Measurements from ENCODE around the gene ZNF416.
A peak's percentile ranks its signal among the peaks of the same experiment; 100 is the strongest.

ZNF416 gene

DNA sequence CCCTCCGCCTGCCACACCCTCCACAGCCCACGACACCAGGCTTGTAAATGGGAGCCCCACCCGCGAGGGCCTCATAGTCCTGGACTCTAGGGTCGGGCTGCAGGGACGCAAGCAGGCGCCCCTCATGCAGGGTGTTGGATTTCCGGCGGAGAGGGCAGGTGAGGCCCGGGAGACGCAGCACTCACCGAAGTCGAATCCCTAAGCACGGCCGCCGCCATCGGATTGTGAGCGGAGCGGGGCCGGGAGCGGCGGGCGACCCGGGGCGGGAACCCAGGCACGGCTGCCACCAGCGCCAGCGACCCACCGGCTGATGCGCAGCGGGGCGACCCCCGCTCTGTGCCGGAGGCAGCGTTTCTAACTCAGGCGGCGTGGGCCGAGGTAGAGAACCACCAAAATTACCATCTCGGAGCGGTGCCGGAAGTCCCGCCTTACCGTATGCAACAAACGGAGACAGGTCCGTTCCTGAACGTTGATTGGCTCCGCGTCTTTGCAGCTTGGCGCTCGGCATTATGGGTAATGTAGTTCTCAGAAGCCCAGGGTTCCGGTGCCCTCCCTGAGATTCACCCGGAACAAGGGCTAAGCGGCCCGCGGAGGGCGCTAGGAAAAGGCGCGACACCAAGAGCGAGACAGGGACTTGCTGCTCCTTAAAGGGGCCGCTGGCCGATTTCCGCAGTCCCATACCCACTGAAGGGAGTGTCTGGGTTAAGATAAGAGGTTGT, at the start of gene ZNF416:
Gene ZNF416 (minus strand): TSS at position 425 of the 719 bp plus-strand sequence. CDS start 207 bp downstream, at position 218.
- DNase-seq = peak; percentile 93

GRCh38 chr19:57623091-57623490, 44.4 kb upstream of the ZNF416 start:
- DNase-seq = no peak

- DNase-seq = no peak
Measured at GRCh38 chr19:57620673-57621348, 42.1 kb upstream of the ZNF416 start.

DNA sequence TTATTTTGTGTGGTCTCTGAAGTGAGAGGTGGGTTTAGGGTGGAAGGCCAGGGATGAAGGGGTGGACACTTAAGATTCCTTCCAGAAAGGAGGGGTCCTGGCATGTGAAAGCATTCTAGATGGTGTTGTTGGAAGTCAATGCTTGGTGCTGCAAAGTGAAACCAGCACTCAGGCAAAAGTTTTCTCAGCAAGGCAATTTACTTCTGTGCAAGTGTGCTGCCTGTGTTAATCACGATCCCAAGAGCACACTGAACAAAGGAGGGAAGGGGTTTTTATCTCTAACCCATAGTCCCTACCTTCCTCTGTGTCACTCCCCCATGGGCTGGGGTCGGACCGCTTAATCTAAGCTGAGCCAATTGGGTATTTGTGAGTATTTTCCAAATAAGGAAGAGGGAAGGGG, 36.6 kb upstream of the ZNF416 start:
- DNase-seq = no peak

- peak; percentile 90 for DNase-seq
Measured at GRCh38 chr19:57613941-57614743, 35.4 kb upstream of the ZNF416 start, which contains the start of gene ZNF134. ZNF134 (plus strand) TSS chr19:57614242; CDS start chr19:57619469, 5,227 bp downstream.

DNA sequence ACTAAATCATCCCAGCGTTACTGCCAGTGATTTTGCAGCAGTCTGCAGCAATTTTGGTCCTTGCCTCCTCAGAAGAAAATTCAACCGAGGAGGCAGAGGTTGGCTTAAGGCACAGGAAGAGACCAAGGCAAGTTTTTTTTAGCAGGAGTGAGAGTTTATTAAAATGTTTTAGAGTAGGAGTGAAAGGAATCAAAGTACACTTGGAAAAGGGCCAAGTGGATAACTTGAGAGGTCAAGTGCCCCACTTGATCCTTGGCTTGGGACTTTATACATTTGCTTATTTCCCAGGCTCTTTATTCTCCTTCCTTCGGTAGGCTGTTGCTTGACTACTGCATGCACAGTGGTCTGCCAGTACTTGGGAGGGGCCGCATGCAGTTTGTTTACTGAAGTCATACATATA, 32.4 kb upstream of the ZNF416 start:
- no peak for DNase-seq

DNA sequence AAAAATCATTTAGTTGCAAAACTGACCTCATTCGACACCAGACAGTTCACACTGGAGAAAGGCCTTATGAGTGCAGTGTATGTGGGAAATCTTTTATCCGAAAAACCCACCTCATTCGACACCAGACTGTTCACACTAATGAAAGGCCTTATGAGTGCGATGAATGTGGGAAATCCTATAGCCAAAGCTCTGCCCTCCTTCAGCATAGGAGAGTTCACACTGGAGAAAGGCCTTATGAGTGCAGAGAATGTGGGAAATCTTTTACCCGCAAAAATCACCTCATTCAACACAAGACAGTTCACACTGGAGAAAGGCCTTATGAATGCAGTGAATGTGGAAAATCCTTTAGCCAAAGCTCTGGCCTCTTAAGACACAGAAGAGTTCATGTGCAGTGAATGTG, 28.2 kb upstream of the ZNF416 start:
- DNase-seq = no peak

GRCh38 chr19:57599761-57600383, 21.2 kb upstream of the ZNF416 start, which contains the start of gene ZNF530:
ZNF530 (plus strand) TSS chr19:57599885; CDS start chr19:57604346, 4,461 bp downstream.
- peak; percentile 86 for DNase-seq

GRCh38 chr19:57599377-57599760, 20.7 kb upstream of the ZNF416 start:
- no peak for DNase-seq

GRCh38 chr19:57587529-57587928, 8.8 kb upstream of the ZNF416 start:
- no peak for DNase-seq

DNA sequence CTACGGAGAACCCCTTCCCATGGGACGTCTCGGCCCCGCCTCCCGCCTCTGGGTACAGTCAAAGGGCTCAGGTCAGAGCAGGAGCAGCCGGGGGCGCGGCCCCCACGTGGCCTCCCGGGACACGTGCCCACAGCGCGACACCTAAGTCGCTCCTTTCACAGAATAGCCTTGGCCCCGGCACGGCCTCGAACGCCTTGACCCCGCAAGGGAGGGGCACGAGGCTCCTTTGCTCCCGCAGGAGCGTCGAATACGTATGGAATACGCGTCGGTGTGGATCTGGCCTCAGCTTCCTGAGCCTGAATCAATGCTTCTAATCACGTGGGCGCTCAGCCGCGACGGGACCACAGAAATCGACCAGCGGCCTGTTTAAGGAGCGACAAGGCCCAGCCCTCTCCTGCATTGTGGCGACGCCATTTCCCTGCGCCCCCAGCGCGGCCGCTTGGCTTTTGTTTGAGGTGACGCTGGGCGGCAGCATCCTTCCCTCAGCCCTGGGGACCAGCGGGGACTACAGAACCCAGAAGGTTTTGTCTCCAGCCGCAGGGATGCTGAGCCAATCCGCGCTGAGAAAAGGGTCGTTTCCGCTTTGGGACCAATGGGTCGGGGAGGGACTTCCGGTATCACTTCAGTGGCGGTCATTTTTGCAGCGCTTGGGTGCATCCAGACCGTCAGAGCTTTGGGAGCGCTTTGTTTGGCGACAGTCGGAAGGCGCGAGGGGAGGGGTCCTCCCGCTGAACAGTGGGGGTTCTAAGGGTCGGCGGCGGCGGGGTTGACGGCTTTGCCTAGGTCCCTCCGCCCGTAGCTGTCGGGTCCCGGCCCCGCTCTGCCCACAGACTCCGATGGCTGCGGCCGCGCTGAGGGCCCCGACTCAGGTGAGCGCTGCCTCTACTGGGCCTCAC, 5.1 kb upstream of the ZNF416 start, which contains the start of gene ZIK1:
Gene ZIK1 (plus strand): TSS at position 625 of the 896 bp plus-strand sequence. CDS start 212 bp downstream, at position 837.
- peak; percentile 94 for DNase-seq

DNA sequence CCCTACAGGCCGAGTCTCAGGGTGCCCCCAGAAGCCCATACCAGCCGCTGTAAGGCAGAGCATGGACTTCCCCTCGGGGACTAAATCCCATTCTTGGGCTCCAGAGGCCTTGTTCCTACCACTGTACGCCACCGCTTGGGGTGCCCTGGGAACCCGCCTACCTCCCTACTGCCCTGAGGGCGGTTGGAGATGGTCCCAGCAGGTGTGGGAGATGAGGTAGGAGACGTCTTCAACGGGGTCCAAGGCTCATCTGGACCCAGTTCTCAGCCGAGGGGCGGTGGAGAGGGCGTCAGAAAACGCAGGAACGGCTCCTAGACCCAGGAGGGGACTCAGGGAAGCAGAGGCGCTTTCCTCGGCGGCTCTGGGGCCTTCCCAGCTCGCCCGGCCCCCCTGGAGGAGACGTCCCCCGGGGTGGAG, 4.4 kb upstream of the ZNF416 start:
- DNase-seq = no peak

DNA sequence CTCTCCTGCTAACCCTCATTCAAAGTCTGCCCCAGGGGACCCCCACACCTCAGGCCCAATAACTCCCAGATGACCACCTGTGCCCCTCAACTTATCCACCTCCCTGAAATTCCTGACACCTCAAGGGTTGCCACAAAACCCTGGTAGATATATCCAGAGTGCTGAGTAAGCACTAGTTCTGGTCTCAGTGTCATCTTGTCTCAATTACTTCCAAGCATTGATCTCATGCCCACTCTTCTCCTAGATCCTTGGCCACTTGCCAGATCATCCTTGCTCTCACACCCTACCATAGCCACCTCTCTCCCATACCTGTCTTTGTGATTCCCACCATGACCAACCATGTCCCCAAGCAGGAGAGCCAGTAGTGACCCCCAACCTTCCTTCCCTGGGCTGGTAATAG, 2.0 kb downstream of the ZNF416 start:
- no peak for DNase-seq

DNA sequence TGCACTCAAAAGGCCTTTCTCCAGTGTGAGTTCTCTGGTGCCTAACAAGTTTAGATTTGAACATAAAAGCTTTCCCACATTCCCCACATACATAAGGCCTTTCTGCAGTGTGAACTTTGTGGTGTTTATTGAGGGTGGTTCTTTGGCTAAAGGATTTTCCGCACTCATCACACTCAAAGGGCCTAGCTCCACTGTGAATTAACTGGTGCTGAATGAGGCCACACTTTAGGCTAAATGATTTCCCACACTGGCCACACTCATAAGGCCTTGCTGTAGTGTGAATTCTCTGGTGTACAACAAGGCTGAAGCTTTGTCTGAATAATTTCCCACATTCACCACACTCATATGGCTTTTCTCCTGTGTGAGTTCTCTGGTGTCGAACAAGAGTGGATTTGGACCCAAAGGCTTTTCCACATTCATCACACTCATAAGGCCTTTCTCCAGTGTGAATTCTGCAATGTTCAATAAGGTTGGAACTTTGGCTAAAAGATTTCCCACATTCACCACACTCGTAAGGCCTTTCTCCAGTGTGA, 6.2 kb downstream of the ZNF416 start:
- no peak for DNase-seq

GRCh38 chr19:57570707-57571106, 8.0 kb downstream of the ZNF416 start:
- no peak for DNase-seq

DNA sequence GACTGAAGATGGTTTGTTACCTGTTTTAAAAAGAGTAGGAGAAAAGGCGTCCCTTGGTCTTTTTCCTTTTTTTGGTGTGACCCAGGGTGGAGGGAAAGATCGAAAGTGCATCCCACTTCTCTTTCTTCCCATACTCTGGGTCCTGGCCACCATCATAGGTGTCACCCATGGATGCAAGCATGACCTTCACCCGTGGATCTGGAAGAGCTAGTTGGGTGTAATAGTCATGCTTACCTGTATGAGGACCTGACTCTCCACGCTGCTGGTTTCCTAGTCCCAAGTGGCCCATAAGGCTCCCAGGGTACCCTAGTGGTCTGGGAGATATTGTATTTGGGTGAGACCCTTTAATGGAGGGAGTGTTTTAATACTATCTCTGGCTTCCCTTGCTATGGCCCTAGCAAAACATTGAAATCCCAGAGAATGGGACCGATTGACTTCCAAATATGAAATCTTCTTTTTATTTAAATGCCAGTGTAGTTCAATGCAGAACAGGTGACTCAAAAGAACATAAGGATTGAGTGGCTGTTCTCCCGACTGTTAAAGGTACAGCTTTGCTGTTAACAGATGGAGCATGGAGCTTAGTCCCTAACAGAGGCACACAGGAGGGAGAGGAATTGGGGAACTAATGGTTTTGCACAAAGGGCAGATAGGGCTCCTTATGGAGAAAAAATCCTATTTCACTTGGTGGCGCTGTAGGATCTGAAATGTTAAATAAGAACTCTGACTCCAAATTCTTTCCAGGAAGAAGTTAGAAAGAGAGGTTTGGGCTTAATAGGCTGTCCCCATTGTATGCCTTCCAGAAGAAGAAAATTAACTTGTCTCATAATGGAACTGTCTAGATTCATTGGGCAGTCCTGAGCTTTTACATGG, 12.1 kb downstream of the ZNF416 start:
- DNase-seq = peak; percentile 25

GRCh38 chr19:57563547-57563946, 15.2 kb downstream of the ZNF416 start:
- no peak for DNase-seq

DNA sequence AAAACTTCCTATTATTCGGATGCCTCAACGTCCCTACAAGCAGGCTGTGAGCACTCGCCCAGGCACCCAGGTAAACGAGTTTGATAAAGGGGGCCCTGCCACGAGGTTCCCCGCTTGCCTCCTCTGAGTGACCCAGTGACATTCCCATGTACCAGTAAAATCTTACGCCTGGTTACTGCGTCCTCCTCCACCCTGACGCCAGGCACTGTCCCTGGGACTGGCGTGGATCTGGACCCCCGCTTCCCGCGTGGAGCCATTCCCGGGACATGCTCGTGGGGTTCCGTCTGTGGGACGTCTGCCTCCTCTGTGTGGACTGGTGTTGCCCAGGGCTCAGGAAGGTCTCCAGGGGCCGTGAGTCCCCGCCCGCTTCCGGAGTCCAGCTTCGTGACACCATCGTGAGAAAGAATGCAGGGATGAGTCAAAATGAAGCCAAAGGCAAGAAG, 18.6 kb downstream of the ZNF416 start:
- no peak for DNase-seq

DNA sequence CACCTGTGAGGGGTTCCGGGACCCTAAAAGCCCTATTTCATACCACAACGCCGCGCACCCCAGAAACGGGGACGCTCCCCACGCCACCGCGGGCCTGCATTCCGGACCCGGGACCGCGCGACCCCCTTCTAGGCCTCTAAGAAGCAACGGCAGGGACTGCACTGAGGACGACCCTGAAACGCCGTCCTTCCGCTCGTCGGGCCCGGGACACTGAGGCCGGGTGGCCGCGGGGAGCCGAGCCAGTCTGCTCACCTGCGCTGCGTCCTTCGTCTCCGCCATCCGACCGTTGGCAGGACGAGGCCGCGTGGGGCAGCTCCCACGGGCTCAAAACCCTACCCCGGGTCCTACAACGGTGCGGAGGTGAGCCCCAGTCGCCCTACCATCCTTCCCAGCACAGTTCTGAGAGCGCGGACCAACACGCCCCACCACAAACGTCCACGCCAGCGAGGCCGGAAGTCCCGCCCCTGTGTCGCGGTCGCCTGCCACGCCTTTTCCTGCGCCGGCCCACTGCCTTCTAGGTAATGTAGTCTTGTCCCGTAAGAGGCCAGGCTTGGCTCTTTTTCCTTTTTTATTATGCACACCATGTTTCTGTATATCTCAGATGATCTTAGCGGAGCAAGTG, 19.2 kb downstream of the ZNF416 start, which contains the start of gene ZNF550:
Gene ZNF550 (minus strand): TSS at position 460 of the 622 bp plus-strand sequence. CDS start 181 bp downstream, at position 279.
- DNase-seq = peak; percentile 74

- no peak for DNase-seq
Measured at GRCh38 chr19:57559008-57559403, 19.7 kb downstream of the ZNF416 start.
